ENCODE data around the gene NKAIN2.

Gene NKAIN2

GRCh38 chr6:124026694-124027093 lies 223.0 kb downstream of the NKAIN2 start:
- H3K14ac ChIP-seq (ENCODE audit: low read length), result no peak overlapping the region
- H3K36me3 ChIP-seq (ENCODE audit: control insufficient read depth in 1 of 2, insufficient read depth in 2 of 2, low read length in 2 of 2), result no peaks in the 10 kb centered on the region
- whole genome bisulfite sequencing (ENCODE audit: extremely low coverage, insufficient coverage, insufficient read length), result no CpG with 5 or more reads among the region's 2 CpGs

GRCh38 chr6:124027392-124027791 lies 223.7 kb downstream of the NKAIN2 start:
- Histone ChIP-seq H3K27me3 (ENCODE audit: insufficient read depth, low read length) (no peaks in the 10 kb centered on the region), H3K18ac (ENCODE audit: low read length) (no peak overlapping the region), H2BK120ac (ENCODE audit: insufficient read depth, low read length, poor library complexity) (no peak overlapping the region), H3K4me2 (ENCODE audit: low read length) (no peak overlapping the region), H2BK5ac (ENCODE audit: low read depth, low read length, poor library complexity) (no peak overlapping the region), H3K4me3 (ENCODE audit: low read depth, low read length) (no peak overlapping the region), H3K79me2 (ENCODE audit: control insufficient read depth, insufficient read depth, low read length, poor library complexity) (no peaks in the 10 kb centered on the region), H4K12ac (ENCODE audit: low read depth, low read length) (no peak overlapping the region), H3K23ac (ENCODE audit: low read length) (no peak overlapping the region), H3K79me1 (ENCODE audit: low read length) (no peaks in the 10 kb centered on the region), H3K9me3 (ENCODE audit: insufficient read depth, low read depth, low read length) (no peaks in the 10 kb centered on the region), H3K4ac (ENCODE audit: low read depth, low read length) (no peak overlapping the region), H4K91ac (ENCODE audit: low read depth, low read length) (no peak overlapping the region), H4K8ac (ENCODE audit: low read depth, low read length) (no peak overlapping the region), H3K36me3 (ENCODE audit: control insufficient read depth in 1 of 2, insufficient read depth in 2 of 2, low read length in 2 of 2) (no peaks in the 10 kb centered on the region), H3K27ac (ENCODE audit: low read depth, low read length) (no peak overlapping the region), H3K14ac (ENCODE audit: low read length) (no peak overlapping the region), H2AFZ (ENCODE audit: insufficient read depth, low read length, poor library complexity) (no peak overlapping the region), H2BK12ac (ENCODE audit: low read length) (no peak overlapping the region), H3K9ac (ENCODE audit: low read length) (no peak overlapping the region), H3K4me1 (ENCODE audit: control insufficient read depth in 1 of 2, insufficient read depth in 2 of 2, low read length in 2 of 2) (no peaks in the 10 kb centered on the region), H2AK5ac (ENCODE audit: low read length) (no peak overlapping the region)
- DNase-seq, result no peak
- no CpG with 5 or more reads among the region's 7 CpGs for WGBS (ENCODE audit: extremely low coverage, insufficient coverage, insufficient read length)

More at GRCh38 chr6:124026694-124027093, 223.0 kb downstream of the NKAIN2 start:
- H3K79me2 ChIP-seq (ENCODE audit: control insufficient read depth, insufficient read depth, low read length, poor library complexity), result no peaks in the 10 kb centered on the region
- H3K79me1 ChIP-seq (ENCODE audit: low read length), result no peaks in the 10 kb centered on the region
- no peak overlapping the region for H2AFZ ChIP-seq (ENCODE audit: insufficient read depth, low read length, poor library complexity)
- no peak overlapping the region for H3K9ac ChIP-seq (ENCODE audit: low read length)
- no peak overlapping the region for H2BK12ac ChIP-seq (ENCODE audit: low read length)
- H3K4ac ChIP-seq (ENCODE audit: low read depth, low read length), result no peak overlapping the region
- H3K27ac ChIP-seq (ENCODE audit: low read depth, low read length), result no peak overlapping the region
- no peaks in the 10 kb centered on the region for H3K9me3 ChIP-seq (ENCODE audit: insufficient read depth, low read depth, low read length)
- H4K12ac ChIP-seq (ENCODE audit: low read depth, low read length), result no peak overlapping the region
- DNase-seq, result no peak
- H2BK120ac ChIP-seq (ENCODE audit: insufficient read depth, low read length, poor library complexity), result no peak overlapping the region
- no peak overlapping the region for H3K18ac ChIP-seq (ENCODE audit: low read length)
- H4K91ac ChIP-seq (ENCODE audit: low read depth, low read length), result no peak overlapping the region
- H3K4me2 ChIP-seq (ENCODE audit: low read length), result no peak overlapping the region
- no peak overlapping the region for H4K8ac ChIP-seq (ENCODE audit: low read depth, low read length)
- no peaks in the 10 kb centered on the region for H3K27me3 ChIP-seq (ENCODE audit: insufficient read depth, low read length)
- H3K23ac ChIP-seq (ENCODE audit: low read length), result peak overlapping the region; percentile 66
- no peak overlapping the region for H2BK5ac ChIP-seq (ENCODE audit: low read depth, low read length, poor library complexity)
- no peak overlapping the region for H3K4me3 ChIP-seq (ENCODE audit: low read depth, low read length)
- no peak overlapping the region for H2AK5ac ChIP-seq (ENCODE audit: low read length)
- no peaks in the 10 kb centered on the region for H3K4me1 ChIP-seq (ENCODE audit: control insufficient read depth in 1 of 2, insufficient read depth in 2 of 2, low read length in 2 of 2)

GRCh38 chr6:124028117-124028516 lies 224.5 kb downstream of the NKAIN2 start:
- Histone ChIP-seq H3K4me2 (ENCODE audit: low read length) (no peak overlapping the region), H4K12ac (ENCODE audit: low read depth, low read length) (no peak overlapping the region), H3K23ac (ENCODE audit: low read length) (no peak overlapping the region), H3K79me2 (ENCODE audit: control insufficient read depth, insufficient read depth, low read length, poor library complexity) (no peaks in the 10 kb centered on the region), H2AFZ (ENCODE audit: insufficient read depth, low read length, poor library complexity) (no peak overlapping the region), H2BK120ac (ENCODE audit: insufficient read depth, low read length, poor library complexity) (no peak overlapping the region), H3K14ac (ENCODE audit: low read length) (no peak overlapping the region), H3K4ac (ENCODE audit: low read depth, low read length) (no peak overlapping the region), H2BK12ac (ENCODE audit: low read length) (no peak overlapping the region), H2BK5ac (ENCODE audit: low read depth, low read length, poor library complexity) (no peak overlapping the region), H4K91ac (ENCODE audit: low read depth, low read length) (no peak overlapping the region), H3K36me3 (ENCODE audit: control insufficient read depth in 1 of 2, insufficient read depth in 2 of 2, low read length in 2 of 2) (no peaks in the 10 kb centered on the region), H3K27ac (ENCODE audit: low read depth, low read length) (no peak overlapping the region), H2AK5ac (ENCODE audit: low read length) (no peak overlapping the region), H3K4me3 (ENCODE audit: low read depth, low read length) (no peak overlapping the region), H3K4me1 (ENCODE audit: control insufficient read depth in 1 of 2, insufficient read depth in 2 of 2, low read length in 2 of 2) (no peaks in the 10 kb centered on the region), H3K18ac (ENCODE audit: low read length) (no peak overlapping the region), H3K9me3 (ENCODE audit: insufficient read depth, low read depth, low read length) (no peaks in the 10 kb centered on the region), H4K8ac (ENCODE audit: low read depth, low read length) (no peak overlapping the region), H3K79me1 (ENCODE audit: low read length) (no peaks in the 10 kb centered on the region), H3K27me3 (ENCODE audit: insufficient read depth, low read length) (no peaks in the 10 kb centered on the region), H3K9ac (ENCODE audit: low read length) (no peak overlapping the region)
- no CpG with 5 or more reads among the region's 2 CpGs for WGBS (ENCODE audit: extremely low coverage, insufficient coverage, insufficient read length)
- DNase-seq, result no peak

- Histone ChIP-seq H3K27me3 (ENCODE audit: insufficient read depth, low read length) (no peaks in the 10 kb centered on the region), H3K9ac (ENCODE audit: low read length) (no peak overlapping the region), H3K79me1 (ENCODE audit: low read length) (no peaks in the 10 kb centered on the region), H3K79me2 (ENCODE audit: control insufficient read depth, insufficient read depth, low read length, poor library complexity) (no peaks in the 10 kb centered on the region), H4K12ac (ENCODE audit: low read depth, low read length) (no peak overlapping the region), H3K4me3 (ENCODE audit: low read depth, low read length) (no peak overlapping the region), H3K27ac (ENCODE audit: low read depth, low read length) (no peak overlapping the region), H2AK5ac (ENCODE audit: low read length) (no peak overlapping the region), H4K8ac (ENCODE audit: low read depth, low read length) (no peak overlapping the region), H2BK5ac (ENCODE audit: low read depth, low read length, poor library complexity) (no peak overlapping the region), H3K36me3 (ENCODE audit: control insufficient read depth in 1 of 2, insufficient read depth in 2 of 2, low read length in 2 of 2) (no peaks in the 10 kb centered on the region), H2BK120ac (ENCODE audit: insufficient read depth, low read length, poor library complexity) (no peak overlapping the region), H3K4me1 (ENCODE audit: control insufficient read depth in 1 of 2, insufficient read depth in 2 of 2, low read length in 2 of 2) (no peaks in the 10 kb centered on the region), H2AFZ (ENCODE audit: insufficient read depth, low read length, poor library complexity) (no peak overlapping the region), H3K4ac (ENCODE audit: low read depth, low read length) (no peak overlapping the region), H3K23ac (ENCODE audit: low read length) (no peak overlapping the region), H3K14ac (ENCODE audit: low read length) (no peak overlapping the region), H3K4me2 (ENCODE audit: low read length) (no peak overlapping the region), H3K18ac (ENCODE audit: low read length) (no peak overlapping the region), H2BK12ac (ENCODE audit: low read length) (no peak overlapping the region), H4K91ac (ENCODE audit: low read depth, low read length) (no peak overlapping the region), H3K9me3 (ENCODE audit: insufficient read depth, low read depth, low read length) (no peaks in the 10 kb centered on the region)
- no CpG with 5 or more reads among the region's 5 CpGs for WGBS (ENCODE audit: extremely low coverage, insufficient coverage, insufficient read length)
- DNase-seq, result no peak
Observed at GRCh38 chr6:124029567-124029966, 225.9 kb downstream of the NKAIN2 start.
